HG03039 (cell line): ENCODE results near the gene CCDC78.

Experiments used
- ATAC-seq: cut with Tn5 transposase; IDR thresholded peaks from one replicate; pipeline ENCODE4 v1.9.1; 2021; ENCODE audit warnings: mild to moderate bottlenecking, moderate library complexity; ENCODE audit not compliant: unreplicated experiment

Gene CCDC78

GRCh38 chr16:711548-712320, 14.5 kb downstream of the CCDC78 start:
- ATAC-seq: no peak

- ATAC-seq: no peak
These were observed 15.2 kb downstream of the CCDC78 start for GRCh38 chr16:711084-711483.

DNA sequence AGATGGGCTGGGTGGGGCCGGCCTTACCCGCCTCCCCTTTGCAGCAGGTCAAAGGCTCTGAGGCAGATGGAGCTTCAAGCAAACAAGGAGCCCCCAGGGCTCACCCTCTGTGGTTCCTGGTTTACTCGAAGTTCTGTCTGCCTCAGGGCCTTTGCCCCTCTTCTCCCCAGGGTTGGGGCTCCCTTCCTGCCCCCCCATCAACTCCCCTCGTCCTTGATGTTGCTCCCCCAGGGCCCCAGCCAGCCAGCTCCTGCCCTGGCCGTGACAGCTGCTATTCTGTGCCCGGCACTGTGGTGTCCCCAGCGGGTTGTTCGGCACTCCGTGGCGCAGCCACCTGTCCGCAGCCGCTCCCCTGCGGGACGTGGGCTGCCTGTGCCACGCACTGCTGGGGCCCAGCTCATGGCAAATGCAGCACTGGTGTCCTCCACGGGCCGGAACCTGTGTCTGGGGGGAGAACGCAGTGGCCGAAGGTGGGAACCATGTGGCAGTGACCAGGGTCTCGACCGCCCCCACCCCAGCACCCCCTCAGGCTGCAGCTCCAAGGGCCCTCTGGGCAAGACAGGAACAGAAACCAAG, 15.7 kb downstream of the CCDC78 start:
- ATAC-seq: no peak

DNA sequence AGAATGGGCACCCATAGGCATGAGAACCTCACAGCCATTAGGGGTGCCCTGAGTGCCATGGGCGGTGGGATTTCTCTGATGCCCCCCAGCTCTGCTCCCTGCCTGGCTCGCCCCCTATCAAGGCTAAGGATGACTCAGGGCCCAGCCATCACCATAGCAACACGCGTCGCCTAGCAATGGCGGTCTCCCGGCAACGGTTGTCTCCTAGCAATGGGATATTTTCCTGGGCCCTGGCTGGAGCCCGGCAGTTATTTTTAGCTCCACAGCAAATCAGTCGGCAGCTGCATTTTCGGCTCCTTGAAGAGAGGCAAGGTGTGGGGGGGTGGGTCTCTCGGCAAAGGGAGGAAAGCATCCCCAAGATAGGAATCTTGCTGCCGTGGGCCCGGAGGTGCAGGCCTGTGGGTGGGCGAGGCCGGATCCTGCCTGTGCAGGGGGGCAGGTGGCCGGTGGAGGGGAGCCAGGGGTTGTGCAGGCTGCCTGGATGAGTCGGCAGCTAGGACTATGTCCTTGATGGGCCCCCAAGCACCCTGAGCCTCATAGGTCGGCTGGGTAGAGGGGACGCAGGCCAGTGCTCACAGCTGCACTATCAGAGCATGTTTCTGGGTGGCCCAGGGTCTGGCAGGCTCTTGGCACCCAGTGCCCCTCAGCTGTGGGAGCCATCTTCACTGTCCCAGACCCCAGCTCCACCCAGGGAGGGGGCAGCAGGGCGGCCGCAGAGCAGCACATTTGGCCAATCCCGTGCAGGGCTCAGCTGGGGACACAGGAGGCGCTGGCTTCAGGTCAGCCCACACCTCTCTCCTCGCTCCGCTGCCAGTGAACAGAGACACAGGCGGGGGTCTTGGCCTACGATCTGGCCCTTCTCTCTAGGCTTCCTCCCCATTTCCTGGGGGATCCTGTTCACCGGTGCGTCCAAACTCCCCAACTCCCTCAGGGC, 16.4 kb downstream of the CCDC78 start:
- ATAC-seq: no peak

DNA sequence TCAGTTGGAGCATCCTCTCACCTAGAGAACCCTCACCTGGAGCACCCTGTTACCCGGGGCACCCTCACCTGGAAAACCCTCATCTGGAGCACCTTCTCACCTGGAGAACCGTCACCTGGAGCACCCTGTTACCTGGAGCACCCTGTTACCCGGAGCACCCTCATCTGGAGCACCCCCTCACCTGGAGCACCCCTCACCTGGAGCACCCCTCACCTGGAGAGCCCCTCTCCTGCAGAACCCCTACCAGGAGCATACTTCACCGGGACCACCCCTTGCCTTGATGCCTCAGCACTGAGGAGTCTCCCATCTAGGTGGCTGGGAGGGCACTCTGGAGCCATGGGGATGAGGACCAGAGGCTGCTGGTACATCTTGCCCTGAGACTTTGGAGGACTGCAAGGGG, 17.3 kb downstream of the CCDC78 start:
- no peak for ATAC-seq

DNA sequence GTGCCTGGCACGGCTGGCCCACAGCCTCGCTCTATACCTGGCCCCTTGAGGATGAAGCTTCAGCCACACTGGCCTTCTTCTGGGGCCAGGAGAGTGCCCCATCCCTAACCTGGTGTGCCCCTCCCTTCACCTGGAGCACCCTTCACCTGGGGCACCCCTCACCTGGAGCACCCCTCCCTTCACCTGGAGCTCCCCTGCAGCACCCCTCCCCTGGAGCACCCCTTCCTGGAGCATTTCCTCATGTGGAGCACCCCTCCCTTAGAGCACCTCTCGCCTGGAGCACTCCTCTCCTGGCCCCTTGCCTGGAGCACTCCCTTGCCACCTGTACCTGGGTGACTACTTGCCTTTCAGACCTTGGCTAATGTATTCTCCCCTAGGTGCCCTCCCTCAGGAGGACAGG, 18.2 kb downstream of the CCDC78 start:
- ATAC-seq: no peak

DNA sequence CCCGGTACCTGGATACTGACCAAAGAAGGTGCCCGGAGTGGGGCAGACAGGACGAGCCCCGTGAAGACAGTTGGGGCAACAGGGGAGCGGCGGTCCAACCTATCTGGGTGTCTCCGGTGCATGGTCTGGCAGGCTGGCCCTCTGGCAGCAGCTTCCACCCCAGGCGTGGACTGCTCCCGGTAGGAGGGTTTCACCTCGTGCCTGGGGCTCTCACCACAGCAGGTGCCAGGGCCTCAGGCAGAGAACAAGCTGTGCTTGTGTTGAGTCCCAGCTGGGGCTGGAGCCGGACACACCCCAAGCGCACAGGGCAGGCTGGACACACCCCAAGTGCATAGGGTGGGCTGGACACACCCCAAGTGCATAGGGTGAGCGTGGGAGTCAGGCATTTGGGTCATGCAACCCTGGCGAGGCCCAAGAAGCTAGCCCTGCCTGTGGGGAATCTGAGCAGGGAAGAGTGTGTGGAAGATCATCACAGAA, 19.1 kb downstream of the CCDC78 start:
- ATAC-seq: no peak

DNA sequence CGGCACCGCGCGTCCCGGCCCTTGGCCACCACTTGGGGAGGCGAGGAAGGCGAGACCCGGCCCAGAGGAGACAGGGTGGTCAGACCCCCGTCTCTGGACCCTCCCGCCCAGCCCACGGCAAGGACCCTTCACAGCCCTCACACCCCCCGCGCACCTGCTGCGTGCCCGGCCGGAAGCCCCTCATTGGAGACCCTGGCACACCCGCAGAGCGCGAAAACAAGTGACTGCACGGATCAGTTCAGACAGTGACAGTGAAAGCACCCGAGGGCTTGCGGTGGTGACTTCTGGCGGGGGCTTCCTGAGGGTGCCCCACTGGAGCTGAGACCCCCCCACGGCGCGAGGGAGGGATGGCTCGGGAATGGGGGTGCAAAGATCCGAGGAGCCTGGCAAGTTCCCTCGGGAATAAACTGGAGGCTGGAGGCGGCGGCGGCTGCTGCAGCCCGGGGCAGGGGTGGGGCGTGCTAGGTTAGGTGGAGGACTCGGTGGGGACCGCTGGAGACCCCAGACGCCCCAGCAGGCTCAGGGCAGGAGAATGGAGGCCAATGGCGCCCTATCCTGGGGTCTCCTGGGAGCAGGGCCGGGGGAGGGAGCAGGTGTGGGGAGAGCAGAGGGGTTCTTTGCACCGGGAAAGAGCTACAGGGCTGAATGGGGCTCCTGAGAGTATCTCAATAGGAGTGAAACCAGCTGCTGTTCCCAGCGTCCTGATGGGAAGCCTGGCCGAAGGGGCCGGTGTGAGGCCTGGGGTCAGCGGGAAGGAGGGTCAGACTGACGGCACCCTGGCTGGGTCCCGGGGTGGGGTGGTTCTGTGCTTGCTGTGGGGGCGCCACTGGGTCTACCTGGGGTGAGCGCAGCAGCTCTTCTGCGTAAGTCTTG, 19.8 kb downstream of the CCDC78 start:
- no peak for ATAC-seq

DNA sequence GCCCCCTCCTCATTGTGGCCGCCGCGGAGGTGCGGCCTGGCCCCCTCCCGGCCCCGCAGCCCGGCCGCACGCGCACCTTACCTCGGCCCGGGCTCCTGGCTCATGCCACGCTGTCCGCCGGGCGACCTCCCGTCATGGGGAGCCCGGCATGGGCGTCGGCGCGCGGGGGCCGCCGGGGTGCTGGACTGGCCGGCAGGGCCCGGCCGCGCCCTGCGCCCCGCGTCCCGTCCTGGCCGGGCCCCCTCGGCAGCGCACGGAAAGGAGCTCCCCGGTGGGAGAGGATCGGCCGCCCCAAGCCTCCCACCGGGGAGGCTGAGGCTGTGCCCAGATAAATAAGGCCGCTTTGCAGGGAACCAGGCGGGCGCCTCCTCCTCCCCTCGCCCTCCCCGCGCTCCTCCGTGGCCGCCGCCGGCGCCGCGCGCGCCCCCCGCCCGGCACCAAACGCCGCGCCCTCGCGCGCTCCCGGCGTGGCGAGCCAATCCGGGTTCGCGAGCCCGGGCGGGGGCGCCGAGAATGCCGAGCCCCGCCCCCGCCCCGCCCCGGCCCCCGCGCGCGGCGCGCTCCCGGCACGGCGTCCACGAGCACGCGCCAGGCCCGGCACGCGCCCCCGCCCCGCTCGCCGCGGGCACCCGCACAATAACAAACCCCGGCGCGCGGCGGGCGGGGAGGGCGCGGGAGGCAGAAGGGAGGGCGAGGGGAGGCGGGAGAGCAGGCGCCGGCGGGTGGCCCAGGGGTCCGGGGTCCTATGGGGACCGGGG, 20.6 kb downstream of the CCDC78 start, which contains the start of gene FBXL16:
TSS of gene FBXL16 (minus strand) at position 371 of the 758 bp plus-strand sequence. CDS start 8,396 bp downstream, outside the sequence.
- ATAC-seq: no peak

DNA sequence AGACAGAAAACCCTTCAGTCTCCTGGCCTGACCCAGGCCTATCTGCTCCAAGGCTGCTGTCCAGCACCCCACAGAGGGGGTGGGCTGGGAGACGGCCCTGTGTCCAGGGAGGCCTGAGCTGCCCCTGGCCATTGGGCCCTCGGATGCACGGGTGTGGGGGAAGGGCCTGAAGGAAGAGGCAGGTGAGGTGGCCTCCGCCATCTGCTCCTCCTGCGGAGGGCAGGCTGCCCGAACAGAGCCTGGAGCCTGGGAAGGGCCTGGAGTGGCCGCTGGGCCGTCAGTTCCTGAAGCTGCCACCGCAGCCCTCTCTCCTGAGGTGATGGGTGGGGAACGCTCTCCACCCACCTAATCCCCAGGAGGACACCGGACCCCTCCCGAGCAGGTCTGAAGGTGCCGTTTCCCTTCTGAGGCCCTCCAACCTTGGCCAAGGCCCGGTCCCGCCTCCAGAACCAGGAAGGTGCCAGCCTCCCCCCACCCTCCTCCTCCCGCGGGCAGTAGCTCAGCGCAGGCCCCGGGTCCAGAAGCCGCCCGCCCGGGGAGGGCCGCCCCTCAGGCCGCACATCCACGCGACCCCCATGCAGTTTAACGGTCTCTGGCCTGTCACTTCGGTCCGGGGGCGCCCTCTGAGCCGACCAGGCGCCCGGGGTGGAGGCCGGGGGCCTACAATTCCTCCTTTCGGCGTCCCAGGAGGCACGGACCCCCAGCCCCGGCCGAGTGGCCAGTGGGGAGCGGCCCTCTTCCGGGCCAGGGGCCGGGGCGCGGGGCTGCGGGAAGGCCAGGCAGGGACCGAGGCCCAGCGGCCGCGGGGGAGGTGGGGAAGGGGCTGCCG, 21.5 kb downstream of the CCDC78 start:
- ATAC-seq: no peak

DNA sequence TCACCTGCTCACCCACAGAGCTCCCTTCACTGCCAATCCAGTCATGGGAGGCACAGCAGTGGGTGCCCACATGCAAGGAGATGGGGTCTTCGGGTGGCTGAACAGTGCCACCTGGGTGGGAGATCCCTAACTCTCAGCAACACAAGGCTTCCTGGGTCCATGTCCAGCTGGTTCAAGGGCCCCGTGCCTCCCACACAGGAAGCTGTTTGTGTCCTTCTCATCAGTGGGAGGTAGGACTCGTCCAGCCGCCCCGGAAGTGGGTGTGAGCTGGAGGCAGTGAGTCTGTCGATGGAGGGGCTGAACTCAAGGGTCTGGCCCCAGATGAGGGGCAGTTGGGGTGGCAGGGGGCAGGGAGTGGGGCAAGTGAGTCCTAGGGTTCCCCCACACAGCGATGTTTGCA, 22.2 kb downstream of the CCDC78 start:
- ATAC-seq: no peak

DNA sequence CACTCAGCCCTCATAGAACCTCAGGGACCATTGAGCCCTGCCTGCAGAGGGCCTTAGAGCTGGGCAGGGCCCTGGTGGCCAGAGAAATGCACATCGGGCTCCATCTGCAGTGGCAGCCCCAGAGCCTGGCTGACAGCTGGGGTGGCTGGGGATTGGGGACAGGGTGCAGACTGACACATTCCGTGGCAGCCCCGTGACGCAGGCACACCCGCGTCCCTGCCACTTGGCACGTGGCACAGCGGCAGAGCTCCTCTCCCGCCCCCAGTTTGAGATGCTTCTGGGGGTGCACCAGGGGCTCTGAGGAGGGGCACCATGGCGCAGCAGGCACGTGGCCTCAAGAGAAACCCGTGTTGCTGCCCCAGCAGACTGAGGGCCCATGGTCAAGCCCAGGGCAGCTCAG, 22.8 kb downstream of the CCDC78 start:
- no peak for ATAC-seq

- no peak for ATAC-seq
These were observed 23.9 kb downstream of the CCDC78 start for GRCh38 chr16:702341-702740.

DNA sequence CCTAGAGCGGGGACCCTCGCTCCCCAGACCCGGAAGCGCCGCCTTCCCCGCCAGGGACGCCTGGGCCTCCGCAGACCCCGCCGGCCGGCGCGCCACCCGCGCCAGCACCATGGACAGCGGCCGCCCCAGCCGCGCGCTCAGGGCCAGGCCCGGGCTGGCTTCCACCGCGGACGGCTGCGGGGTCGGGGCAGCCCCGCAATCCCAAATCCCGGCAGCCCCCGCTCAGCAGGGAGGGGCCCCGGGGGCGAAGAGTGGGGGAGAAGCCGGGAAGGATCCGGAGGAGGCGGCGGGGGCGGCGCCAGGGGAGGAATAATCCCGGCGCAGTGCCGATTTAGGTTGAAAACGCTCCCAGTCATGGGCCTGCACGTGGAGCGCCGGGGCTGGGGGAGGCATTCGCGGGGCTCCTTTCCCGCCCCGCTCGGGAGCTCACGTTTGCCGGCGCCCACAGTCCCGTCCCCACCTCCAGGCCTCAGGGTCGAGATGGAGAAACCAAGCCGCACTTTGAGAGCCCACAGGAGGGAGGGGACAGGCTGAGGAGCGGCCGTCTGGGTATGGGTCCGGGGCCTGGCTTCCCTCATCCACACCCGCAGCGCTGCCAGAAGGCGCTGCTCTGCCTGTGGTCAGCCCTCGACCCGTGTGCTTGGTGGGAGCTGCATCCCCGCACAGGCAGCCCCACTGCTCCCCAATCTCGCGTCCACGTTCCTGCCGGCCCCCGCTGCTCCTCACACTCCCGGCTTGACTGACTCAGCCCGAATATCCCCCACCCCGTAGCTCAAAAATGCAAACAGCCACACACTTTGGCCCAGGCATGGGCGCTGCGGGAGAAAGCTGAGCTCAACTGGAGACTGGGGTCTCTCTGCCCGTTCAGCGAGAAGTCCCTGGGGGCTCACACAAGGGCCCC, 25.3 kb downstream of the CCDC78 start:
- no peak for ATAC-seq

DNA sequence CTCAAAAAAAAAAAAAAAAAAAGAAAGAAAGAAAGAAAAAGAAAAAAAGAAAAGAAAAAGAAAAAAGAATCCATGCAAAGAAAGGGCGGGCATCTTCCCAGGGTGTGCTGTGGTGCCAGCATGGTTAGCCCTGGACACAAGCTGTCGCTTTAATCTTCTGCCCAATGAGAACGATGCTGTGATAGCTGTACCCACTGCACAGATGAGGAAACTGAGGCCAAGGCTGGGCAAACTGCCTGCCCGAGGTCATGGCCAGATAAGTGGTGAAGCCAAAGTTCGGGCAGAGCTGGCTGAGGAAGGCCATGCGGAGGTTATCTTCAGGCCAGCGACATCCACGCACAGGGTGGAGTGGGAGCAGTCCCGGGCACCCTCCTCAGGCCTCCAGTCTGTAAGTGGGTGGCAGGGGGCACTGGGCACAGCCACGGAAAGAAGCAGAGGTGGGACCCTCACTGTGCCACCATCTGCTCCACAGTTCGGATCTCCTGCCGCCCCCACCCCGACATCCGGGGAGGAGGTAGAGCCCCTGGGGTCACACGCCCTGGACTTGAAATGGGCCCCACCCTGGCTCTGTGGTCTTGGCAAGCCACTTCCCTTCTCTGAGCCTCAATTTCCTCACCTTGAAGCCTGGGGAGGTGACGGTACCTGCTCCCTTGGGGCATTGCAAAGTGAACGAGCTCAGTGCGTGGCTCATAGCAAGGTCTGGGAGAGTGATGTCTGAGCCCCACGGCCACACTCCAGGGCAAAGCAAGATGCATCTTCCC, 27.2 kb downstream of the CCDC78 start:
- no peak for ATAC-seq

DNA sequence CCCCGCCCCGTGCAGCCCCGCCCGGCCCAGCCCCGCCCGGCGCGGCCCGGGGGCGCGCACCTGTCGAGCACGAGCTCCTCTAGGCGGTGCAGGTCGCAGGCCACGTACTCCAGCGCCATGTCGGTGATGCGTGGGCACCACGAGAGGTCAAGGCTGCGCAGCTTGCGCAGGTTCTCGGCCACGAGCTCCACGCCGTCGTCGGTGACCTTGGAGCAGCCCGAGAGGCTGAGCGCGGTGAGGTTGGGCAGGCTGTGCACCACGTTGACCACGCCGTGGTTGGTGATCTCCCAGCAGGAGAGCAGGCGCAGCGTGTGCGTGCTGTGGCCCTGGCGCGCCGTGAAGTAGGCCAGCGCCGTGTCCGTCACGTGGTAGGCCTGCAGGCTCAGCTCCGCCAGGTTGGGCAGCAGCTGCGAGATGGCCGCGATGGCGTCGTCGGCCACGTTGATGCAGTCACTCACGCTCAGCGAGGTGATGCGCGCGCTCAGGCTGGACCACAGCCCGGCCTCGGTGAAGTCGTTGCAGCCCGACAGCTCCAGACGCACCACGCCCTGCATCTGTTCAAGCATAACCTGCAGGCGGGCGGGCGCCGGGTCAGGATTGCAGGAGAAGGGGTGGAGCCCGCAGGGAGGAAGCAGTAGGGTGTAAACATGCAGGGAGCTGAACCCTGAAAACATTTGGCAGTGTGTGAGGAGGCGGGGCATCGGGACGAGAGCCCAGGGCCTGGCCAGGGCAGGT, 30.7 kb downstream of the CCDC78 start:
- no peak for ATAC-seq
